PC-9 (cell line): ENCODE data around the gene HOXD10. TPM values are rescaled to one million over a fixed set of nuclear protein-coding genes. Genes with fewer than 3 reads are reported as not detected.

Experiments
- BruUV-seq: library from RNA; stranded (reverse); fragments of 400-500 nt; replicated peaks from 2 replicates; lab custom pipeline; 2021; lab: Mats Ljungman, UMichigan
- CTCF ChIA-PET: fragments of 300-600 bp; sonication (Branson Sonifier 250); formaldehyde crosslinking; loops from one replicate; lab custom pipeline; 2022; ENCODE audit warnings: antibody characterized with exemption; lab: Charles Lee
- POLR2A ChIA-PET: fragments of 300-600 bp; sonication (Branson Sonifier 250); formaldehyde crosslinking; loops from one replicate; lab custom pipeline; 2022; ENCODE audit warnings: antibody characterized with exemption; ENCODE audit not compliant: unreplicated experiment; lab: Charles Lee
- DNase-seq, 2 experiments: peaks; one replicate each; pipeline versions ENCODE4 v3.0.0 to v3.0.0-alpha.2; 2015 to 2022; ENCODE audit warnings: mixed read lengths in 1 of 2
- H2AFZ ChIP-seq: fragments of 200-600 bp; sonication (generic); 2 replicates; pipeline ENCODE4 v1.8.1; 2017; ENCODE audit warnings: antibody characterized with exemption
- H3F3A ChIP-seq: fragments of 200-600 bp; sonication (generic); 2 replicates; pipeline ENCODE4 v1.8.1; 2017; ENCODE audit warnings: antibody characterized with exemption, mild to moderate bottlenecking, low read depth; ENCODE audit not compliant: insufficient read depth
- H3K27ac ChIP-seq: fragments of 200-600 bp; sonication (generic); 2 replicates; pipeline ENCODE4 v1.6.1; 2016; ENCODE audit warnings: mixed run types
- H3K27me3 ChIP-seq: fragments of 200-600 bp; sonication (generic); 2 replicates; pipeline ENCODE4 v1.6.1; 2016; ENCODE audit warnings: low read depth, mixed run types; ENCODE audit not compliant: insufficient read depth
- H3K36me3 ChIP-seq: fragments of 200-600 bp; sonication (generic); 2 replicates; pipeline ENCODE4 v1.6.1; 2016; ENCODE audit warnings: low read depth, mixed run types
- H3K4me1 ChIP-seq: fragments of 200-600 bp; sonication (generic); replicated peaks from 2 replicates; pipeline ENCODE4 v1.6.1; 2016; ENCODE audit warnings: mixed run types; ENCODE audit not compliant: insufficient read depth
- H3K4me2 ChIP-seq: fragments of 200-600 bp; sonication (generic); 2 replicates; pipeline ENCODE4 v1.6.1; 2017; ENCODE audit warnings: mixed run types
- H3K4me3 ChIP-seq: fragments of 200-600 bp; sonication (generic); 2 replicates; pipeline ENCODE4 v1.6.1; 2016; ENCODE audit warnings: mixed run types
- H3K79me2 ChIP-seq: fragments of 200-600 bp; sonication (generic); 2 replicates; pipeline ENCODE4 v1.6.1; 2017; ENCODE audit warnings: low read depth, mixed run types
- H3K9me2 ChIP-seq: fragments of 200-600 bp; sonication (generic); 2 replicates; pipeline ENCODE4 v1.8.1; 2017; ENCODE audit warnings: mild to moderate bottlenecking; ENCODE audit not compliant: insufficient read depth
- H3K9me3 ChIP-seq: fragments of 200-600 bp; sonication (generic); 2 replicates; pipeline ENCODE4 v1.8.1; 2016; ENCODE audit warnings: low read depth; ENCODE audit not compliant: insufficient read depth
- H4K20me1 ChIP-seq: fragments of 200-600 bp; sonication (generic); 2 replicates; pipeline ENCODE4 v1.8.1; 2017; ENCODE audit not compliant: insufficient read depth
- CTCF ChIP-seq: fragments of 200-600 bp; sonication (generic); conservative IDR thresholded peaks from 2 replicates; pipeline ENCODE4 v1.6.1; 2017; ENCODE audit warnings: mixed run types, antibody characterized with exemption, mild to moderate bottlenecking, moderate library complexity
- EZH2 ChIP-seq: fragments of 200-600 bp; sonication (generic); IDR thresholded peaks from 2 replicates; pipeline ENCODE4 v1.8.0; 2017; ENCODE audit warnings: antibody characterized with exemption, low read depth
- intact Hi-C: fragments of 100-400 bp; cut with micrococcal nuclease; formaldehyde crosslinking; loops from one replicate; pipeline ENCODE4 v1.10.0; 2022; ENCODE audit not compliant: unreplicated experiment
- total RNA-seq: library from RNA; stranded (reverse); gene quantifications from 2 replicates; pipeline ENCODE4 v1.2.3, GENCODE V29; 2021

Gene HOXD10
- total RNA-seq, 1 experiment from 2014 or later, result not detected

GRCh38 chr2:176121190-176122051, 4.8 kb downstream of the HOXD10 start:
- Histone ChIP-seq H3K9me3 (no peaks in the 10 kb centered on the region), H3K9me2 (no peaks in the 10 kb centered on the region), H3K36me3 (no peaks in the 10 kb centered on the region), H3F3A (no peaks in the 10 kb centered on the region), H3K79me2 (no peaks in the 10 kb centered on the region), H3K4me3 (no peak overlapping the region), H2AFZ (no peak overlapping the region), H4K20me1 (no peaks in the 10 kb centered on the region), H3K4me2 (no peak overlapping the region), H3K4me1 (no peaks in the 10 kb centered on the region), H3K27me3 (peaks cover 70% of the 10 kb centered on the region), H3K27ac (no peak overlapping the region)
- ChIA-PET CTCF (no interaction called here), POLR2A (interaction anchor here (0.7 kb wide), 1 partner anchor 128 kb away, joined by 3 read pairs; no protein-coding TSS in a partner anchor)
- no TSS peak for BruUV-seq
- TF ChIP-seq EZH2 (no peak), CTCF (no peak)
- intact Hi-C loops, result no loop called here
- no peak for DNase-seq

DNA sequence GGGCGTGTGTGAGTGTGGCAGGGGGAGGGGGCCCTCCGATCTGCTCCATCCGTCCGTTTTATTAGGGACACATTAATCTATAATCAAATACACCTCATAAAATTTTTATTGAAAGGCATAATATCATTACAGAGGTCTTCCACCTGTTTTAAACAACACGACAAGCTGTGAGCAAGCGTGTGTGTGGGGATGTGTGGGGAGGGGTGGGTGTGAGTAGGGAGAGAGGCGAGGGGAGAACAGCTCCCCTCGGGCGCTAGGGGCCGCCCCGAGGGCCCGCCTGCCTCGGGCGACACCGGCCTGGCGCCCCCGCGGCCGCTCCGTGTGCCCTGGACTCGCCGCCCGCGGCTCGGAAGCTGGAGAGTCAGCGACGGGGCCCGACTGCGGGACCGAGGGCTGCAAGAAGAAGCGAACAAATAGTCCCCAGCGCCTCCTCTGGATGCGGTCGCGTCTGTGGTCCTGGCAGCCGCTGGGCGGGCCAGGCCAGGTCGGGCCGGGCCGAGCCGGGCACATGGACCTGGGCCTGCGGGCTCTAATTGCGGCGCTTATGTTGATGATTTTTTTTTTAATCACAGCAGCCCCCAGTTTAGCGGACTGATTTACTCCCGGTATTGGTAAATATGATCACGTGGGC, 5.6 kb downstream of the HOXD10 start:
- POLR2A ChIA-PET, result no interaction called here
- BruUV-seq, result no TSS peak
- CTCF ChIA-PET, result no interaction called here
- Histone ChIP-seq H4K20me1 (no peaks in the 10 kb centered on the region), H3K9me3 (no peaks in the 10 kb centered on the region), H3K4me3 (no peak overlapping the region), H3F3A (no peaks in the 10 kb centered on the region), H3K36me3 (no peaks in the 10 kb centered on the region), H3K79me2 (no peaks in the 10 kb centered on the region), H3K9me2 (no peaks in the 10 kb centered on the region), H3K4me1 (no peaks in the 10 kb centered on the region), H2AFZ (no peak overlapping the region), H3K27me3 (peaks cover 67% of the 10 kb centered on the region), H3K27ac (no peak overlapping the region), H3K4me2 (no peak overlapping the region)
- TF ChIP-seq CTCF (no peak), EZH2 (no peak)
- intact Hi-C loops, result no loop called here
- DNase-seq, result no peak

DNA sequence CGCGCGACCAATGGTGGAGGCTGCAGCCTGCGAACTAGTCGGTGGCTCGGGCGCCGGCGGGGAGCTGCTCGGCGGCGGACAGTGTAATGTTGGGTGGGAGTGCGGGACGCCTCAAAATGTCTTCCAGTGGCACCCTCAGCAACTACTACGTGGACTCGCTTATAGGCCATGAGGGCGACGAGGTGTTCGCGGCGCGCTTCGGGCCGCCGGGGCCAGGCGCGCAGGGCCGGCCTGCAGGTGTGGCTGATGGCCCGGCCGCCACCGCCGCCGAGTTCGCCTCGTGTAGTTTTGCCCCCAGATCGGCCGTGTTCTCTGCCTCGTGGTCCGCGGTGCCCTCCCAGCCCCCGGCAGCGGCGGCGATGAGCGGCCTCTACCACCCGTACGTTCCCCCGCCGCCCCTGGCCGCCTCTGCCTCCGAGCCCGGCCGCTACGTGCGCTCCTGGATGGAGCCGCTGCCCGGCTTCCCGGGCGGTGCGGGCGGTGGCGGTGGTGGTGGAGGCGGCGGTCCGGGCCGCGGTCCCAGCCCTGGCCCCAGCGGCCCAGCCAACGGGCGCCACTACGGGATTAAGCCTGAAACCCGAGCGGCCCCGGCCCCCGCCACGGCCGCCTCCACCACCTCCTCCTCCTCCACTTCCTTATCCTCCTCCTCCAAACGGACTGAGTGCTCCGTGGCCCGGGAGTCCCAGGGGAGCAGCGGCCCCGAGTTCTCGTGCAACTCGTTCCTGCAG, 6.3 kb downstream of the HOXD10 start, which contains the start of gene HOXD9:
Gene HOXD9 (plus strand): TSS at position 37 of the 728 bp plus-strand sequence. CDS start 50 bp downstream, at position 87.
- no peak for TF ChIP-seq EZH2
- no peak for TF ChIP-seq CTCF
- H3K79me2 ChIP-seq, result no peaks in the 10 kb centered on the region
- CTCF ChIA-PET, result no interaction called here
- no peak within 1 kb of the TSS for H2AFZ ChIP-seq
- no peak within 1 kb of the TSS for H3K4me2 ChIP-seq
- no peak within 1 kb of the TSS for H3K27ac ChIP-seq
- no peaks in the 10 kb centered on the region for H3K4me1 ChIP-seq
- no peaks in the 10 kb centered on the region for H3K36me3 ChIP-seq
- H3K4me3 ChIP-seq, result no peak within 1 kb of the TSS
- intact Hi-C loops, result no loop called here
- no peaks in the 10 kb centered on the region for H3F3A ChIP-seq
- no peaks in the 10 kb centered on the region for H3K9me2 ChIP-seq
- no peaks in the 10 kb centered on the region for H4K20me1 ChIP-seq
- no peak for DNase-seq
- H3K27me3 ChIP-seq, result peaks cover 60% of the 10 kb centered on the region
- no peaks in the 10 kb centered on the region for H3K9me3 ChIP-seq
- POLR2A ChIA-PET, result no interaction called here
- BruUV-seq, result no TSS peak
